AG09309 (cell line): ENCODE measurements around the gene CIPC.

Experiments used
- DNase-seq: peaks from one replicate; pipeline ENCODE4 v3.0.0-alpha.2; 2010; ENCODE audit warnings: low read depth
- H3K4me3 ChIP-seq: 2 replicates; pipeline ENCODE4 v1.5.1; 2011; ENCODE audit warnings: mild to moderate bottlenecking, low read depth, low read length, moderate library complexity; ENCODE audit not compliant: control insufficient read depth
- CTCF ChIP-seq: IDR thresholded peaks from 2 replicates; pipeline ENCODE4 v1.5.1; 2011; ENCODE audit warnings: mild to moderate bottlenecking, low read depth, low read length, inconsistent platforms; ENCODE audit not compliant: insufficient read depth, control insufficient read depth; ENCODE audit errors: missing control alignments

CIPC gene

GRCh38 chr14:77106666-77107065 is 8.6 kb downstream of the CIPC start:
- TF ChIP-seq CTCF = no peak
- no peak for DNase-seq
- H3K4me3 ChIP-seq = no peak overlapping the region

- no peak for TF ChIP-seq CTCF
- no peak for DNase-seq
- H3K4me3 ChIP-seq = no peak overlapping the region
Observed at GRCh38 chr14:77107228-77107627, 9.2 kb downstream of the CIPC start.

- no peak for TF ChIP-seq CTCF
- H3K4me3 ChIP-seq = no peak overlapping the region
- no peak for DNase-seq
Observed at GRCh38 chr14:77108753-77109152, 10.7 kb downstream of the CIPC start.

GRCh38 chr14:77109656-77110055 is 11.6 kb downstream of the CIPC start:
- no peak overlapping the region for H3K4me3 ChIP-seq
- no peak for DNase-seq
- TF ChIP-seq CTCF = no peak

GRCh38 chr14:77110286-77110685 is 12.2 kb downstream of the CIPC start:
- H3K4me3 ChIP-seq = no peak overlapping the region
- DNase-seq = no peak
- TF ChIP-seq CTCF = no peak

GRCh38 chr14:77111021-77111420 is 13.0 kb downstream of the CIPC start:
- no peak overlapping the region for H3K4me3 ChIP-seq
- TF ChIP-seq CTCF = no peak
- DNase-seq = no peak

- no peak overlapping the region for H3K4me3 ChIP-seq
- no peak for TF ChIP-seq CTCF
- no peak for DNase-seq
Observed at GRCh38 chr14:77113644-77114043, 15.6 kb downstream of the CIPC start.
